CD4-positive, alpha-beta T cell treated with Interleukin-4 for 1 hour (primary cell): ENCODE measurements around the gene PRKCQ.
A peak's percentile ranks its signal among the peaks of the same experiment; 100 is the strongest.
"Not testable (repeated sequence)": the region's sequence is repeated elsewhere in the genome, so short reads cannot be mapped to it uniquely, and the experiment has no call there.

Experiments
- DNase-seq, 2 donors: peaks; one replicate each; pipeline ENCODE4 v3.0.0-alpha.2; 2020 to 2022

The PRKCQ gene

DNA sequence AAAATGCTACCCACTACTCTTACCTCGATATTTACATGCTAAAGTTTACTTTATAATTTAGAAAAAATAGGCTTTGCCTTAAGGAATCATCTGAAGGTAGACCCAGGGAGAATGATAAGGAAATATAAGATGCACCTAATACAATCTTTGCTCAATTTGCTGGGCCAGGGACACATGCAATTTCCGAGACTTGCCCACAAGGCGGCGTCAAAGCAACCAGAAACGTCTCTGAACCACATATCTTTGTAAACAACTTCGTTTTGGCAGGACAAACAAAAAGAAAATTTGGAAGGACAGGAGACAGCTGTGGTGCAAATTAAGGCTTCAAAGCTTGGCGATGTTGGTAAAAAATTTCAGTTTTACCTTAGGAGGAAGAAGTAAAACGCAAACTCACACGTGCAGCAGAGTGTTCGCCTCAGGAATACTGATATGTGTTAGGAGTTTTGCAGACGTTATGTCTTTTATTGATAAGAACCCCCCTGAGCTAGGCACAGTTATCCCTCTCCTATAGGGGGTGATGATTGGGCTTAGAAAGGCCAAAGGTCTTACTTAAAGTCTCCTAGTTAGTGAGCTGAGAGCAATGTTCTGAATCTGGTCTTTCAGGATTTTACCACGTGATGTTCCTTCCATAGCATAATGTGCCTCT lies 134.3 kb downstream of the PRKCQ start:
- DNase-seq, result peak; percentile 64 to 67

DNA sequence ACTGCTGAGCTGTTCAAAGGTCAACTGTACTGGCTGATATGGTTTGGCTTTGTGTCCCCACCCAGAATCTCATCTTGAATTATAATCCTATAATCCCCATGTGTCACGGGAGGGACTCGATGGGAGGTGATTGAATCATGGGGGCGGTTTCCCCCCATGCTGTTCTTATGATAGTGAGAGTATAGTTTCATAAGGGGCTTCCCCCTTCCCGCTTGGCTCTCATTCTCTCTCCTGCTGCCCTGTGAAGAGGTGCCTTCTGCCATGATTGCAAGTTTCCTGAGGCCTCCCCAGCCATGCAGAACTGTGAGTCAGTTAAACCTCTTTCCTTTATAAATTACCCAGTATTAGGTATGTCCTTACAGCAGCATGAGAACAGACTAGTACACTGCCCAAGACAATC lies 140.2 kb downstream of the PRKCQ start:
- DNase-seq, result not testable (repeated sequence)

DNA sequence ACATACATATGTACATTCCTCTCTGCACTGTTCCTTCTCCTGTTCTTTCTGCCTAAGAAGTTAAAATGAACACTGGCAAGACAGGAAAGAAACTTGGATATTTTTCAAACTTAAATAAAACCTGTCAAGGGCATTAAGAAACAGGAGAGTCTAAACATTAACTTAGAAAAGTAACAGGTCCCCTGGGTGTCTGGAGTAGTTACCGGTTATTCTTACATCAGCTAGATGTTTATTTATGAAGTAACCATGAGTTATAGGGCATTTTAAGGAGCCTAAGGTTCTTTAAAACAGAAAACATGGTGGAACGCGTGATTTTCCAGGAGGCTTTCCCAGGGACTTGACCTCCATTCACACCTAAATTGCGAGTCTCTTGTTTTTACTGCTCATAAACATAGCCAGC lies 148.2 kb downstream of the PRKCQ start:
- DNase-seq, result no peak

GRCh38 chr10:6431186-6431585 lies 148.9 kb downstream of the PRKCQ start:
- no peak for DNase-seq

GRCh38 chr10:6430423-6430980 lies 149.6 kb downstream of the PRKCQ start:
- DNase-seq, result no peak

DNA sequence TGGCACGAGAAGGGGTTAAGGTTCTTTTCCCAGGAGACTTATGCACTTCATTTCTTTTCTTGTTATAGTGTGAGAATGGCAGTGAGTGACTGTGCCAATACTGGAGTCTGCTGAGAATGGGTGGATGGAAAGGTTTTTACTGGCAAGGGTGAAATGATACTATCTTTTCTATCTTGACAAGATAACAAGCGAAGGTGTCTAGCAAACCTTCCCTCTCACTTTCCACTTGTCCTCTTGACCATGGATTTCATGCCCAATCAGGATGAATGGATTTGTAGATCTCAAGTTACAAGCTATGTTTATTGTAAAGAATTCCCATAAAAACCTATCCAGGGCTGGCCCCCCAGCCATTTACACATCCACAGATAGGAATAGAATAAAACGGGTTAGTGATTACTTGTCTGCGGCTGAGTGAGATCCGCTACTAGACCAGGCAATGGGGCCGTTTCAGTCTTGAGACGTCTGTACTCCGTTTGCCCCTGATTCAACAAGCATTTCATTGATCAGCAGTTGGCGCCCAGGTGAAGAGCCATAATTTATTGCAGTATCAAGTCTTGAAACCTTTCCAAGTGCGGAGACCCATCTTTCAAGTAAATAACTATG lies 152.6 kb downstream of the PRKCQ start:
- DNase-seq, result no peak

GRCh38 chr10:6426317-6426716 lies 153.8 kb downstream of the PRKCQ start:
- DNase-seq, result no peak

DNA sequence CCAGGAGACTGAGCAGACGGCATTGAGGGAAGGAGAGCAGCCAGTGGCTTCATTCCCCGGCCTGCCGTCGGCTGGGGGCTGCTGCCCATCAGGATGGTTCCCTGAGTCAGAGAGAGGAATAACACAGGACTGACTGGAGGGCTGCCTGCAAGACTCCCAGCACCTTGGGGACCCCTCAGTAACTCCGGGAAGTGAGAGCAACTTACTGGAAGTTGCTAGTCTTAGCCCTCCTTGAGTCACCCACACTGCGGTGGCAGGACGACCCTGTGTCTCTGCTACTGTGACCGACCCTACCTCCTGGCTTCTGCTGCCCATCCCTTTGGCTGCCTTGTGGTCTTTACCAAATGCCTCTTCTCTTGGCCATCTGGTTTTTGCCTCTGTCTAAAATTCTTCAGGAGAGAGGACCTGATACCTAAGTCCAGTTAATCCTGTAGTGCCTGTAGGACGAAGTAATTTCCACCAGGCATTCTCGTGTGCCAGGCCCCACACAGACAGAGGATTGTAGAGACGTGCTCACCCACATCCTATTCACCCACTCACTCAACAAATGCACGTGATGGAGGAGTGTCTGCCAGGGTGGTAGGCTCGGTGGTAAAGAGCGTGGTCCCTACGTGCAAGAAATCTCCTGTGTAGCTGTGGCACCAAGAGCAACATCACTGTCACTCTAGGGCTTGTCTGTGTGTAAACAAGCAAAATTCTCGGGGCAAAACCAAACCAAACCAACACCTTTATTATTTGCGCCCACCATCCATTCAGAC lies 156.5 kb downstream of the PRKCQ start:
- DNase-seq, result no peak

DNA sequence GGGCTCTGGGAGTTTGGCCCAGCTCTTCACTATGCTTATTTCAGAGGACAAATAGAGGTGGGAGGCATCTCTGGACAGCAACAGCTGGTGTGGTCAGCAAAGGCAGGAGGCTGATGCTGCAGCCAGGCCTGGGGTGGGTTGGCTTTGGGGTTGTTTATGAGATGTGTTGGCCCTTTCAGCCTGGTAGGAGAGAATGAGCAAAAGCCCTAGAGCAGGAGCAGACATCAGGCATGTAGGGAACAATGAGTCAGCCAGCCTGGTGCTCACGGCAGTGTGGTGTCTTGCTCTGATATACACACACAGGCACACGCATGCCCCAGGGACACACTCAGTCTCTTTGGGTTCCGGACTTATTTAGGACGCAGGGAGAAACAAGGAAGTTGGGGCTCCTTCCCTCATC lies 157.1 kb downstream of the PRKCQ start:
- no peak for DNase-seq

DNA sequence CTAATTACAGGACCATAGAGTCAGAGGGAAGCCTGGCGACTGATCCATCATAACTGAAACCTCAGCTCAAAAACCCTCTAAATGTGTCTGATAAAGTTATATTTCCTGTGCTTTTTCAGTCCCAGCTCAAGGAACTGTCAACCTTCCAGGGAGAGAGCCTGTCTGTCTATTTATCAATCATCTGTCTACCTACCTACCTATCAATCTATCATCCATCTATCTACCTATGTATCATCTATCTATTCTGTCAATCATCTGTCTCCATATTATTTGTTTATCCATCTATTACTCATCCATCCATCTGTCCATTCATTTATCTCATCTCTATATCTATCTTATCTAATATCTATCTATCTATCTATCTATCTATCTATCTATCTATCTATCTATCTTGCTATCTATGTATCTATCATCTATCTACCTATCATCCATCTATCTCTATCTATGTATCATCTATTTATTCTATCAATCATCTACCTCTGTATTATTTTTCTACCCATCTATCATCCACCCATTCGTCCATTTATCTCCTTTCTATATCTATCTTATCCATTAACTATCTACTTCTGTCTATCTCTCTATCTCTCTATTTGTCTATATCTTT lies 161.4 kb downstream of the PRKCQ start:
- no peak for DNase-seq

- no peak for DNase-seq
These were observed 161.9 kb downstream of the PRKCQ start for GRCh38 chr10:6418167-6418566.

DNA sequence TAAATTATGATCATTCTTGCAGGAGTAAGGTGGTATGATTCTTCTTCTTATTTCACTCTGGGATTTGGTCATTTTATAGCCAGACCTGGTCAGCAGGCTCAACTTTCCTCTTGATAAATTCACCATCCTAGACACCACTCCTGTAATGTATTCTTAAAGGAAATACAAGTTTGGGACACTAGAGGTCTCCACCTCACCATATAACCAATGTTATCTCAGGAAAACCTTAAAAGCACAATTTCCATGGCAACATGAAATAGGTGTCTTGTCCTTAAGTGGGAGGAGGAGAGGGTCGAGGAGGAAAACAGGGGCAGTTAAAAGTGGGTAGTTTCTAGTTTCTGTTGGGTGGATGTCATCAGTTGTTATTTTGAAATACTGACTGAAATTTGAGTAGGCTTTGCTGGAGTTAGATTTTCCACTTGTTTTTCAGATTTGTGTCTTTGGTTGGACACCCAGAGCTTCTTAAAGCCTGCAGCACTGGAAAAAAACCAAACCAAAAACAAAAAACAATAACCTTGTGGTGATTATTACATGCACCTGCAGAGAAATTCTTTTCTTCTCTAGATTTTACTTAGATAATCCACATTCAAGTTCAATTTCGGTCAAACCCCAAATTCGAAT lies 163.1 kb downstream of the PRKCQ start:
- DNase-seq, result peak in 1 of 2 donors; percentile 72

DNA sequence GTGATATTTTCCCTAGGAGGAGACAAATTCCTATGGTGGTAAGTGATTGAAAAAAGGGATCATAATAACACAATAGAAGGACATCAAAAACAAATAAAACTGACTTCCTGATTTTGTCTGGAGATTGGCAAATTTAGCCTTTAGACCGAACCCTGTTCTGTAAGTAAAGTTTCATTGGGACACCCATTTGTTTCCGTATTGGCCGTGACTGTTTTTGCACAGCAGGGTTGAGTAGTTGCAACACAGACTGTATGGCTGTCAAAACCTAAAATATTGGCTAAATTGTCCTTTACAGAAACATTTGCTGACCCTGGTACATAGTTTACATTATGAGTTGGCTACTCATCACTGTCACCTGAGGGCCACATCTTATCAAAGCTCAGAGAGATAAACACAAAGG lies 168.6 kb downstream of the PRKCQ start:
- DNase-seq, result no peak

GRCh38 chr10:6410830-6411229 lies 169.2 kb downstream of the PRKCQ start:
- DNase-seq, result no peak

GRCh38 chr10:6409971-6410643 lies 170.0 kb downstream of the PRKCQ start:
- DNase-seq, result peak; percentile 64 to 81

DNA sequence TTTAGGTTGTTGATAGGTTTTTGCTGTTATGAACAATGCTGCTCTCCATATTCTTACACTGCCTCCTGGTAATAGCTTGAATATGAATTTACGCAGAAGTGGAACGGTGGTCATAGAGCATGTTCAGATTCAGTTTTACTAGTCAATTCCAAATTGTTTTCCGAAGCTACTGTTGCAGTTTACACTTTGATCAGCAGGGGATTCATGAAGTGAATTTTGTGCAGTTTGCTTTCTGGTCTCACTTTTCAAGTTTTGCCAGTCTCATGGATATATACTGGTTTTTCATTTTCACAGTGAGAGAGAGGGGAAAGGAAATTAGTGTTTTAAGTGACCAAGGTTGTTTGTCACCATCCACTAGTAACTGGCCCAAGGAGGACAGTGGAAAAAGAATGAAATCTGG lies 171.3 kb downstream of the PRKCQ start:
- DNase-seq, result no peak

DNA sequence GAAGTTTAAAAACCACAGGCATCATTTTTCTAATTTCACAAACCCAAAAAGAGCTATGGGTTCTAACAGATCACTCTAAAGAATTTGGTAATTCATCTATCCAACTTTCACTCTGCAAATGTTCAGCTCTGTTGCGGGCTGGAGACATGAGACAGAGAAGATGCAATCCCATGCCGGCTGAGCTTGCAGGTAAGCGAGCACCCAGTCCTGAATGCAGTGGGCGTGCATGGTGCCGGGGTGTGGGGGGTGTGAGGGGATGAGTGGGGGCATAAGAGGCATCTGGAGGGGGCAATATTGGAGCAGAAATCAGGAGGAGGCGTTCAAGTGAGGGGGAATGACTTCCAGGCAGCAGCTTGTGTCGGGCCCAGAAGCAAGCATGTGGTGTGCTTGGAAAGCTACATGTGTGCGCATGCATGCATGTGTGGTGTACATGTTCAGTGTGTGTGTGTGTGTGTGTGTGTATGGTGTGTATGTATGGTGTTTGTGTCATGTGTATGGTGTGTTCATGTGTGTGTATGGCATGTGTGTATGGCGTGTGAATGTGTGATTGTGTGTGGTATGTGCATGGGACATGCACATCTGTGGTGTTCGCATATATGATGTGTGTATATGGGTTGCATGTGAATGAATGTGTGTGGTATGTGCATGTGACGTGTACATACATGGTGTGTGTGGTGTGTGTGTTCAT lies 172.9 kb downstream of the PRKCQ start:
- no peak for DNase-seq

- DNase-seq, result peak in 1 of 2 donors; percentile 41
These were observed 173.6 kb downstream of the PRKCQ start for GRCh38 chr10:6406220-6407033.

DNA sequence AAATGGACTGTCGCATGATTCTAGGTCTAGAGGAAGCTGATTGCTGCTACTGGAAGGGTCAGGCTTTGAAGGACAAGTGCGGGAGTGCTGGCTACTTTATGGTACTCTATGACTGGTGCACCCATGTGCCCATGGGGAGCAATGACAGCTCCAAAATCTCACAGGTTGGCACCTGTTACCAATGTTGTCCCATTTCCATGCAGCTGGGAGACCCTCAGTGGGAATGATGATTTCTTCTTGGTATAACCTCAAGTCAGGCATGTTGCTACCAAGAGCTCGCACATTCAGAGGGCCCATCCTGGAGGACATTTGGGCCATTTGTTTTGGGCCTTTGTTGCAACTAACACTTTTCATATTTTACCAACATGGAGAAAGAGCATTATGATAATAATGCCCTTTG lies 174.4 kb downstream of the PRKCQ start:
- no peak for DNase-seq

DNA sequence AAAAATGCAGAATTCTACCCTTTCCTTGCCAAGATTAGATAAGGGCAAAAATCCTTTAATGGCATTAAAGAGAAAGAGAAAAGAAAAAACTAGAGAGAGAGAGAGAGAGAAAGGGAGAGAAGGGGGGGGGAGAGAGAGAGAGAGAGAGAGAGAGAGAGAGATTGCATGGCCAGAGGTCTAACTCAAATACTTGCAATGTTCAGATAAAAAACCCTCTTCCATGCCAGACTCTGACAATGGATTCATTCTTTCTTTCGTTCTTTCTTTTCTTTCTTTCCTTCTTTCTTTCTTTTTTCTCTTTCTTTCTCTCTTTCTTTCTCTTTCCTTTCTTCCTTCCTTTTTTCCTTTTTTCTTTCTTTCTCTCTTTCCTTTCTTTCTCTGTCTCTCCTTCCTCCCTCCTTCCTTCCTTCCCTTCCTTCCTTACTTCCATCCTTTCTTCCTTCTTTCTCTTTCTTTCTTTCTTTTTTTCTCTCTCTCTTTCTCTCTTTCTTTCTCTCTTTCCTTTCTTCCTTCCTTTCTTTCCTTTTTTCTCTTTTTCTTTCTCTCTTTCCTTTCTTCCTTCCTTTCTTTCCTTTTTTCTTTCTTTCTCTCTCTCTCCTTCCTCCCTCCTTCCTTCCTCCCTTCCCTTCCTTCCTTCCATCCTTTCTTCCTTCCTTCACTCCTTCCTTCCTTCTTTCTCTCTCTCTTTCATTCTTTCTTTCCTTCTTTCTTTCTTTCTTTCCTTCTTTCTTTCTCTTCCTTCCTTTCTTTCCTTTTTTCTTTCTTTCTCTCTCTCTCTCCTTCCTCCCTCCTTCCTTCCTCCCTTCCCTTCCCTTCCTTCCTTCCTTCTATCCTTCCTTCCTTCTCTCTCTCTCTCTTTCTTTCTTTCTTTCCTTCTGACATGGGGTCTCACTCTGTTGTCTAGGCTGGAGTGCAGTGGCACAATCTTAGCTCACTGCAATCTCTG lies 175.7 kb downstream of the PRKCQ start:
- no peak for DNase-seq
